ENCODE measurements around the gene PTK6. TPM values are rescaled to one million over a fixed set of nuclear protein-coding genes. Genes with fewer than 3 reads are reported as not detected.
A peak's percentile ranks its signal among the peaks of the same experiment; 100 is the strongest.

Gene PTK6
- total RNA-seq, 1 donor from 2014 or later: 4.9 TPM

DNA sequence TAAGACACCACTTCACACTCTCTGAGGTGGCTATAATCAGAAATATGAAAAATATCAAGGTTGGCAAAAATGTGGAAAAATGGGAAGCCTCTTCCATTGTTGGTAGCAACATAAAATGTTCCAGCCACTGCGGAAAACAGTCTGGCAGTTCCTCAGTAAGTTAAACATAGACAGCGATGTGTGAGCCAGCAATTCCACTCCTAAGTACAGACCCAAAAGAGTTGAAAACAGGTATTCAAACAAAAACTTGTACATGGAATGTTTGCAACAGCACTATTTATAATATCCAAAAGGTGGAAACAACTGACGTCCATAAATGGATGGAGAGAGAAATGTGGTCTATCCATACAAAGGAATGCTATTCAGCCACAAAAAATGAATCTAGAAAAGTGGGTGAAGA lies 24.0 kb downstream of the PTK6 start:
- Histone ChIP-seq H3K4me3 (no peak overlapping the region), H3K9me3 (no peaks in the 10 kb centered on the region), H3K27ac (no peak overlapping the region), H3K36me3 (no peaks in the 10 kb centered on the region), H3K4me1 (no peaks in the 10 kb centered on the region), H3K27me3 (peaks cover 4% of the 10 kb centered on the region)
- no peak for TF ChIP-seq CTCF (IDR thresholded peaks at IDR 0.05)
- no peak for DNase-seq
- no peak for ATAC-seq
- intact Hi-C loops (cut with DNase I): no loop called here

DNA sequence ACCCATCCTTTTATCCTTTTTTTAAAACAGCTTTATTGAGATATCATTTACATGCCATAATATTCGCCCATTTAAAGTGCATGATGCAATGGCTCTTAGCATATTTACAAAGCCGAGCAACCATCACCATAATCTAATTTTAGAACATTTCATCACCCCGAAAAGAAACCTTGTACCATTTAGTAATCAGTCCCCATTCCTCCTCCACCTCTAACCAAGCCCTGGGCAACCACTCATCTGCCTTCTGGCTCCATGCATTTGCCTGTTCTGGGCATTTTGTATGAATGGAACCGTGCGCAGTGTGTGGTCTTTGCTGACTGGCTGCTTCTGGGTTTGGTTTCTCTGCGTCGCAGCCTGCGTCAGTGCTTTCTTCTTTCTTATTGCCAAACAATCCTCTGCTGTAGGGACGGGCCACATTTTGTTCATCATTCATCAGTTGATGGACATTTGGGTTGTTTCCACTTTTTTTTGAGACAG lies 28.1 kb downstream of the PTK6 start:
- H3K9me3 ChIP-seq: no peaks in the 10 kb centered on the region
- no peak for TF ChIP-seq CTCF (IDR thresholded peaks at IDR 0.05)
- peak; percentile 27 for DNase-seq
- H3K4me3 ChIP-seq: no peak overlapping the region
- intact Hi-C loops (cut with DNase I): no loop called here
- H3K4me1 ChIP-seq: no peaks in the 10 kb centered on the region
- peak; percentile 9 for ATAC-seq
- no peak overlapping the region for H3K27ac ChIP-seq
- H3K27me3 ChIP-seq: peaks cover 12% of the 10 kb centered on the region
- H3K36me3 ChIP-seq: no peaks in the 10 kb centered on the region

DNA sequence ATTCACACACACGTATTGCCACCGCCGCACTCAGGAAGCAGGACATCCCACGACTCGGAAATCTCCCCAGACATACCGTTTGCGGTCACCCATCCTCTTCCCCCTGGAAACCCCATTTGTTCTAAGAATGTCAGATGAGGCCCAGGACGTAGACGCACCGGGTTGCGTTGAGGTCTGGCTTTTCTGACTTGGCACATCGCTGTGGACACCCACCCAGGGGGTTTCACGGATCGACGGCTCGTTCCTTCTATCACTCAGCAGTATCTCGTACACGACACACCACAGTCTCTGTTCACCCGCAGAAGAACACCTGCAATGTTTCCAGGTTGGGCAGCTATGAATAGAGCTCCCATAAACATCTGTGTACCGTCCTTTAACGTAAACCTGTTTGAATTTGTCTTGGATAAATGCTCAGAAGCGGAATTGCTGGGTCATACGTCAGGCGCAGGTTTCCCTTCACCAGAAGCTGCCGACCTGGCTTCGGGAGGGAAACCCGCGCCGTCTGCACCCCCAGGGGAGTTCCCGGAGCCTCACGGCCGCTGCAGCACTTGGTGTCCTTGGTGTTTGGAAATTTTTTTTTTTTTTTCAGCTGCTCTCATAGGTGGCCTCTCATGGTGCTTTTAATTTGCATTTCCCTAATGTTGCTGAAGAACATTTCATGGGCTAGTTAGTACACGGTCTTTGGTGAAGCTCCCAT lies 29.0 kb downstream of the PTK6 start:
- no peaks in the 10 kb centered on the region for H3K4me1 ChIP-seq
- no peak overlapping the region for H3K4me3 ChIP-seq
- H3K9me3 ChIP-seq: no peaks in the 10 kb centered on the region
- ATAC-seq (no peak), DNase-seq (peak; percentile 40)
- intact Hi-C loops (cut with DNase I): no loop called here
- no peak for TF ChIP-seq CTCF (IDR thresholded peaks at IDR 0.05)
- no peak overlapping the region for H3K27ac ChIP-seq
- peaks cover 12% of the 10 kb centered on the region for H3K27me3 ChIP-seq
- no peaks in the 10 kb centered on the region for H3K36me3 ChIP-seq

DNA sequence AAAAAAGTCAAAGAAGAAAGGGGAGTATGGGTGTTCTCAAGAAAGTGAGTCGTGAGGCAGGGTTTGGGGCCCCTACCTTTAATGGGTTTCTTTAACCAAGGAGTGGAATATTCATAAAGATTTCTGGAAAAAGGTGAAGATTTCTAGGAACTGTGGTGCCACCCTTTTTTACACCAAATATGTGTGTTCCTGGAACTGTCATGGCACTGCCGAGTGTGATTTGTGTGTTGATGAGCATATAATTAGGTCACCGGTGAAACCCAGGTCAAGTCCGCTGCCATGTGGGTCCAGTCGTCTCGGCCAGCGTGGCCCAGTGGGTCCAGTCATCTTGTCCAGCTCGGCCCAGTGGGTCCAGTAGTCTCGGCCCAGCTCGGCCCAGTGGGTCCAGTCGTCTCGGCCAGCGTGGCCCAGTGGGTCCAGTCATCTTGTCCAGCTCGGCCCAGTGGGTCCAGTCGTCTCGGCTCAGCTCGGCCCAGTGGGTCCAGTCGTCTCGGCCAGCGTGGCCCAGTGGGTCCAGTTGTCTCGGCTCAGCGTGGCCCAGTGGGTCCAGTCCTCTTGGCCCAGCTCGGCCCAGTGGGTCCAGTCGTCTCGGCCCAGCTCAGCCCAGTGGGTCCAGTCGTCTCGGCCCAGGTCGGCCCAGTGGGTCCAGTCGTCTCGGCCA lies 30.0 kb downstream of the PTK6 start:
- H3K4me1 ChIP-seq: no peaks in the 10 kb centered on the region
- no peaks in the 10 kb centered on the region for H3K36me3 ChIP-seq
- ATAC-seq (no peak), DNase-seq (peak; percentile 53)
- H3K9me3 ChIP-seq: no peaks in the 10 kb centered on the region
- TF ChIP-seq CTCF (IDR thresholded peaks at IDR 0.05): no peak
- H3K27me3 ChIP-seq: peaks cover 19% of the 10 kb centered on the region
- no peak overlapping the region for H3K4me3 ChIP-seq
- no peak overlapping the region for H3K27ac ChIP-seq
- intact Hi-C loops (cut with DNase I): no loop called here

DNA sequence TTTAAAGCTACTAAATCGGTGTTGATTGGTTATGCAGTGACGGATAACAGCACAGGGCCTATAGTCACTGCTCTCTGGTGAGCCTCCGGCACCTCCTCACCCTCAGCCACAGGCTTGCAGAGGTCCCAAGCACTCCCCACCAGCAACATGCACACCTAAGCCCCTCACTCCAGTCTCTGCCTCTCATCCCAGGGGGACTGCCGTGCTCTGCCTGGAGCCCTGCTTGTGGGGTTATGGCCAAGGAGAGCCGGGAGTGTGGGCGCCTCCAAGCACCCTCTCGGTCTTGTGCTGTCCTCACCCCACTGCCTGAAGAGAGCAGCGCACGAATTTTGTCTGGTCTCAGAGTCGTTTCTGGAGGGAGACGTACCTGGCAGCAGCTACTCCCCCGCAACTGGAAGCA lies 31.5 kb downstream of the PTK6 start:
- Histone ChIP-seq H3K36me3 (no peaks in the 10 kb centered on the region), H3K27me3 (peaks cover 15% of the 10 kb centered on the region), H3K4me3 (no peak overlapping the region), H3K4me1 (no peaks in the 10 kb centered on the region), H3K27ac (no peak overlapping the region), H3K9me3 (no peaks in the 10 kb centered on the region)
- ATAC-seq (no peak), DNase-seq (no peak)
- intact Hi-C loops (cut with DNase I): no loop called here
- no peak for TF ChIP-seq CTCF (IDR thresholded peaks at IDR 0.05)

Data from upper lobe of right lung (tissue), 1 donor.